GM13977 (cell line): ENCODE data around the gene LRP3.

Source experiments
- DNase-seq: peaks from one replicate; pipeline ENCODE4 v3.0.0; 2012; ENCODE audit warnings: low spot score
- in situ Hi-C: fragments of 300-500 bp; cut with MboI; formaldehyde crosslinking; loops from one replicate; pipeline ENCODE4 v1.12.0; 2022; ENCODE audit warnings: low sequenced_read_pairs, low pct_unique_long_range_greater_than_20kb, mixed read lengths, inconsistent platforms; ENCODE audit not compliant: unreplicated experiment
- TF ChIP-seq, protein P1 (sequence below): IDR thresholded peaks from 2 replicates; pipeline ENCODE4 v1.5.1; 2012; ENCODE audit warnings: mild to moderate bottlenecking, control low read depth; ENCODE audit not compliant: insufficient read depth; ENCODE audit errors: extremely low read depth, missing control alignments

The LRP3 gene

DNA sequence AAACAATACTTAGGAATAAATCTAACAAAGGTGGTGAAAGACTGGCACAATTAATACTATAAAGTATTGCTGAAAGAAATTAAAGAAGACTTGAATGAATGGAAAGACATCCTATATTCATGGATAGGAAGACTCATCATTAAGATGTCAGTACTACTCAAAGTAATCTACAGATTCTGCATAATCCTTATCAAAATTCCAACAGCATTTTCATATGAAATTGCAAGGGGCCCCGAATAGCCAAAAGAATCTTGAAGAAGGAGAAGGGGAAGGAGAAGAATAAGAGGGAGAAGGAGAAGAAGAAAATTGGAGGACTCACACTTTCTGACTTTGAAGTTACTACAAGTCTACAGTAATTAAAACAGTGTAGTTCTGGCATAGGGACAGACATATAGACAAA, 25.6 kb upstream of the LRP3 start:
- TF ChIP-seq, protein P1, sequence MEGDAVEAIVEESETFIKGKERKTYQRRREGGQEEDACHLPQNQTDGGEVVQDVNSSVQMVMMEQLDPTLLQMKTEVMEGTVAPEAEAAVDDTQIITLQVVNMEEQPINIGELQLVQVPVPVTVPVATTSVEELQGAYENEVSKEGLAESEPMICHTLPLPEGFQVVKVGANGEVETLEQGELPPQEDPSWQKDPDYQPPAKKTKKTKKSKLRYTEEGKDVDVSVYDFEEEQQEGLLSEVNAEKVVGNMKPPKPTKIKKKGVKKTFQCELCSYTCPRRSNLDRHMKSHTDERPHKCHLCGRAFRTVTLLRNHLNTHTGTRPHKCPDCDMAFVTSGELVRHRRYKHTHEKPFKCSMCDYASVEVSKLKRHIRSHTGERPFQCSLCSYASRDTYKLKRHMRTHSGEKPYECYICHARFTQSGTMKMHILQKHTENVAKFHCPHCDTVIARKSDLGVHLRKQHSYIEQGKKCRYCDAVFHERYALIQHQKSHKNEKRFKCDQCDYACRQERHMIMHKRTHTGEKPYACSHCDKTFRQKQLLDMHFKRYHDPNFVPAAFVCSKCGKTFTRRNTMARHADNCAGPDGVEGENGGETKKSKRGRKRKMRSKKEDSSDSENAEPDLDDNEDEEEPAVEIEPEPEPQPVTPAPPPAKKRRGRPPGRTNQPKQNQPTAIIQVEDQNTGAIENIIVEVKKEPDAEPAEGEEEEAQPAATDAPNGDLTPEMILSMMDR = no peak
- DNase-seq = no peak
- in situ Hi-C loops = no loop called here

DNA sequence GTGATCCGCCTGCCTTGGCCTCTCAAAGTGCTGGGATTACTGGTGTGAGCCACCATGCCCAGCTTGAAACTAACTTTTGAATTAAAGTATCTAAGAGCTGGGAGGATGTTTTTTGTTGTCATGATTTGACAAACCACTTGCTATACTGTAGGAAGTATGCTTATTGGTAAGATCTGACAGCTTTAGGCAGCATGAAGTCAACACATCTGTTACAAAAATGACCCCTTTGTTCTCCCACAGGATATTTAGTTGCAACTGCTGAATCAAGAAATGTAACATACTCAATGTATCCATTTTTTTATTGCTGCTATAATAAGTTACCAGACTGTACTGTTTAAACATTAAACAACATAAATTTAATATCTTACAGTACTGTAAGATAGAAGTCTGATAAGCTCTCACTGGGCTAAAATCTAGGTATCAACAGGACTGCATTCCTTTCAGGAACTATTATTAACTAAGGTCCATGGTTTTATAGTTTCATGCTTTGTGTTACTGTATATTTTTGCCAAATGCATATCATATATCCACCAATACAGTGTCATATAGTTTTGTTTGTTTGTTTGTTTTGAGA, 22.8 kb upstream of the LRP3 start:
- no peak for DNase-seq
- TF ChIP-seq, protein P1 = no peak
- in situ Hi-C loops = no loop called here

DNA sequence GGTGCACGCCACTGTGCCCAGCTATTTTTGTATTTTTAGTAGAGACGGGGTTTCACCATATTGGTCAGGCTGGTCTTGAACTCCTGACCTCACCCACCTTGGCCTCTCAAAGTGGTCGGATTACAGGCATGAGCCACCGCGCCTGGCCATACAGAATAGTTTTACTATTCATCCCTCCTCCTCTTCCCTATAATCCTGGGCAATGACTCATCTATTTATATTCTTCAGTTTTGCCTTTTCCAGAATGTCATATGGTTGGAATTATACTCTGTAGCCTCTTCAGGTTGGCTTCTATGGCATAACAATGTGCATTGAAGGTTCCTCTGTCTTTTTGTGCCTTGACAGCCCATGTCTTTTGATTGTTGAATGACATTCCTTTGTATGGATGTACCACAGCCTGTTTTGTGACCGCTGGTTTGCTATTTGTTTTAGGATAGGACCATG, 22.2 kb upstream of the LRP3 start:
- no peak for DNase-seq
- TF ChIP-seq, protein P1 = no peak
- in situ Hi-C loops = no loop called here

DNA sequence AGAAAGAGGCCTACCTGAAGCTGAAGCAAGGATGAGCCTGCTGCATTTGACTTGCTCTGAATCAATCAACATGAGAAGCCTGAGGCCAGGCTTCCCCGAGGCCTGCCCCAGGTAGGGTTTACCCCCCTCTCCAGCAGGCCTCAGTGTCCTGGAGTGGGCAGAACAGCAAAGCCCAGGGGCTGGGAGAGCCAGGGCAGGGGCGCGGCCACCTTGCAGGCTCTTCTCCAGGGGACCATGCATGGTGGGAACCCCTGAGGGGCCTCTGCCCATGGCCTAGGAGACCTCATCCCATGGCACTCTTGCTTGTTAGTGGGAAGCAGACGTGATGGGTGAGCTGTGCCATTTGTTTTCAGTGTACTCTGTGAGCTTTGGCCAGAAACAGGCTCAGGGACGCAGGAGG, 19.9 kb upstream of the LRP3 start:
- TF ChIP-seq, protein P1 = no peak
- in situ Hi-C loops = no loop called here
- no peak for DNase-seq

DNA sequence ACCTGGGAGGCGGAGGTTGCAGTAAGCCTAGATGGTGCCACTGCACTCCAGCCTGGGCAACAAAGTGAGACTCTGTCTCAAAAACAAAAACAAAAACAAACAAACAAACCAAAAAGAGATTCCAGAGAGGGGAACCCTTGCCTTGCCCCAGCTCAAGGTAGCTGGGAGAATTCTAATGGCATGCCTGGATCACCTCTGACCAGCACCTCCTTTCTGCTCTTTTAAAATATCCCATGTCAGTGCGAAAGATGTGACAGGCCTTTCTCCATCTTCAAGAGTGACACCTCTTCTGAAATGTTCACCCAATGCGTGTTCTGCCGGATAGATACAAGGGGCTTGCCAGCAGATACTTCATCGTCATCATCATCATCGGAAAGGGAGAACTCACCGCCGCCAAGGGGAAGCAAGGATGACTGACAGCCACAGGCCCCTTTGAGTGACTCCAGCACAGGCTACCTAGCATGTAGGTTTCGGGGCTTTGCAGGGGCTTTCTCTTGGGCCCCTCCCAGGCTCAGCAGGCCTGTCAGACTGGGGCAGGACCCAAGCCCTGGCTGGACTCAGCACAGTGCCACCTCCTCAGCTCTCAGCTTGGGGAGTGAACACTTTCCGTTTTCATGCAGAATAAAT, 18.9 kb upstream of the LRP3 start:
- TF ChIP-seq, protein P1 = no peak
- in situ Hi-C loops = no loop called here
- peak; percentile 6 for DNase-seq

DNA sequence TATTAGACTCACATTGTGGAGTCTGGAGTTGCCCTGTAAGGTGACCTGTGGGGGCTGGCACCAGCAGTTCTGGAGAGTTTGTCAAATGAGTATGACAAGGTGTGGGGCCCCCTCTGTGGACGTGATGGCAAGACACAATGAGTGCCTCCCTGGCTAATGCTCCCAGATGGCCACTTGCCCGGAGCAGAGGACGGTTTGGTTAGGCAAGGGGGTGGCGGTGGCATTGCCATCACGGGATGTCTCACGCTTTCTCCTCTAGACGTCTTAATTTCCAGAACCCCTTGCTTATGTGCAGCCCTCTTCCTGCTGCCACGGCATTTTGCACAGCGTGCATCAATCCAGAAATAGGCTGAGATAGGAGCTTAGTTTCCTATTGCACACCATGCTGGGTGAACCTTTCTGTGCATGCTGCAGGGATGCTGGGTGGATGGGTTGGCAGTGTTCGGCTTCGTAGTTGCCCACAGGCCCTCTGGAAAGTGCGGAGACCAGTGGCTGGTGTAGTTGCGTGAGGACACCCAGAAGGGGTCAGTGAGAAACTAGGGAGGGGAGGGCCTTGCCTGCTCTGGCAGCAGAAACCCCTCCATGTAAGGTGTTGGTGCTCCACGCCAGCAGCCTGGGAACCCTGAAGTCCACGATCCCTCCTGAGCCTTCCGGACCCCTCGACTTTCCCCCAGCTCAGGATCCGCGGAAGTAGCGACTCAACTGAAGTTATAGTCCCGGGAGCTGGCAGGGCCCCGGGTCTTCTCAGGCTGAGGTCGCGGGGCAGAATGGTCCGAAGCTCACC, 18.1 kb upstream of the LRP3 start:
- in situ Hi-C loops = no loop called here
- TF ChIP-seq, protein P1 = no peak
- DNase-seq = peak; percentile 9
